Measurements from ENCODE around the gene TACC2.

Gene TACC2

DNA sequence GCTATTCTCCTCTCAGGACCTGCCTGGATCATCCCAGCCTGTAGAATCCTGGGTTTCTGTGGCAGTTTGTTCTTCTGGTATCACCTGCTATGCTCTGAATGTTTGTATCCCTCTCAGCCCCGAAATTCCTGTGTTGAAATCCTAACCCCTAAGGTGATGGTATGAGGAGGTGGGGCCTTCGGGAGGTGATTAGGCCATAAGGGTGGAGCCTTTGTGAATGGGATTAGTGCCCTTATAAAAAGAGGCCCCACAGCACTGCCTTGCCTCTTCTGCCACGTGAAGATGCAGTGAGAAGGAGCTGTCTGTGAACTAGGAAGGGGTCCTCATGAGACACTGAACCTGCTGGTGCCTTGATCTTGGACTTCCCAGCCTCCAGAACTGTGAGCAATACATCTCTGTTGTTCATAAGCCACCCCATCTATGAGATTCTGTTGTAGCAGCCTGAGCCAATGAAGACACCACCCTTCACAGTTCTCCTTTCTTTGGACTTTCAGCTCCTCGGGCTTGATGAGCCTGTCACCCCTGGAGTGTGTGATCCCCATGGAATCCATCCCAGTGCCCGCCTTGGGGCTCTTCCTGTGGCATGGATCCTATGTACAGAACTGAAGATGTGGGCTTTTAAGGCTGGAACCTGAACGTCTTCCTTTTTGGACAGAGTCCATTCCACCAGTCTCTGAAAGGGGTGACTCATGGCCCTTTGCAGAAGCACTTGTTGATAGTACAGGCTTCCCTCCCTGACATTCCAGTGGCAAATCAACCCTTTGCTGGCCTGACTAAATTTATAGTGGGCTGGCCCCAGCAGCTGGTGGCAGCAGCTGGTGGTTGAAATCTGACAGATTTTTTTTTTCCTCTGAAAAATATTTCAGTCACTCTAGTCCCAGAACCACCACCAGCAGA, 138.0 kb downstream of the TACC2 start:
- no peak for DNase-seq

DNA sequence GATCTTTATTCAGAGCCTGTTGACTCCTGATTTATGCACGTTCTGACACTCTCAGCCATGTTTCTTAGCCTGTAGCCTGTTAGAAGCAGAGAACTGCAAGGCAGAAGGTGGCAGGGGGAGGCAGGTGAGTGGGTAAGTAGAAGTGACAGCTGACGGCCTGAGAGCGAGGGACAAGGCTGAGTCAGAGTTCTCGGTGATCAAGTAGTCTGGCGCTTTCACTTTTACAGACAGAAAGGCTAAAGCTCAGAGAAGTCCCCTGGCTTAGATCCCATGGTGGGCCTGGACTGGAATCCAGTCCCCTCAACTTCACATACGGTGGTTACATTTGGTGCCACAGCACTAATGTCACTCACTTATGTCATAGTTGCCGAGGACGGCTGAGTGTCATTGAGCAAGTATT, 139.0 kb downstream of the TACC2 start:
- no peak for DNase-seq

GRCh38 chr10:122128357-122128756, 139.4 kb downstream of the TACC2 start:
- no peak for DNase-seq

GRCh38 chr10:122130474-122131110, 141.6 kb downstream of the TACC2 start:
- no peak for DNase-seq

DNA sequence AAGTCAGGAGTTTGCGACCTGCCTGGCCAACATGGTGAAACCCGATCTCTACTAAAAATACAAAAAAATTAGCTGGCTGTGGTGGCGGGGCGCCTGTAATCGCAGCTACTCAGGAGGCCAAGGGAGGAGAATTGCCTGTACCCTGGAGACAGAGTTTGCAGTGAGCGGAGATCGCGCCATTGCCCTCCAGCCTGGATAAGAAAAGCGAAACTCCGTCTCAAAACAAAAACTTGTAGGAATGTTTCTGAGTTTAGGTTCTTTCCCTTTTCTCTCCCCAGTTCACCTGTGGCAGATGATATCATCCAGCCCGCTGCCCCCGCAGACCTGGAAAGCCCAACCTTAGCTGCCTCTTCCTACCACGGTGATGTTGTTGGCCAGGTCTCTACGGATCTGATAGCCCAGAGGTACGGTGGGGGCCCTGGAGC, 143.4 kb downstream of the TACC2 start:
- DNase-seq: no peak

GRCh38 chr10:122132882-122133565, 144.1 kb downstream of the TACC2 start:
- no peak for DNase-seq

DNA sequence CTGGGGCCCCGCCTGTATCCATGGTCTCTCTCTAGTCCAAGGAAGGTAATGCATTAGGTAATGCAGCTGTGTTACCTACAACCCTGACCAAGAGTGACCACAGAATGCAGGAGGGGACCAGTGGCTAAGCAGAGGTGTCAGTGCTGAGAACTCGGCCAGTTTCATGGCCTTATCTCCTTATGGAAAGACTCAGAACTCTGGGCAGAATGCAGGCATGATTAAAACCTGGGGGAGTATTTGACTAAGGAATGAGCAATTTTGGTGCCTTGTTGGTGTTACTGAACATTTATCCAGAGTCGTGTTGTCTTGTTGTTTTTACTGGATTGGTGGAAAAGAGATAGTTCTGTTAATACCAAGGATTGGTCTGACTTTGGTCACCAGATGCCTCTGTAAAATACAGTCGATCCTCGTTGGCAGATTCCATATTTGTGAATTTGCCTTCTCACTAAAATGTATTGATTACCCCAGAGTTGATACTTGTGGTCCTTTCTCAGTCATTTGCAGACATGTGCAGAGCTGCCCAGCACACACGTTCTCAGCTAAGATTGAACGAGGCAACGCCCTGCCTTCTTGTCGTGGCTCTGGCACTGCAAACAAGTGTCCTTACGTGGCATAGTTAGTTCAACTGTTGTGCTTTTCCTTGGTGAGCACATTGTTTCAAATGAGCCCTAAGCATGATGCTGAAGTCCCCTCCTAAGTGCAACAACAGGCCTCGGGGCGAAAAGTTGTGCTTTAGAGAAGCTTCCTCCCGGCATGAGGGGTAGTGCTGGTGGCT, 146.5 kb downstream of the TACC2 start:
- DNase-seq: no peak

DNA sequence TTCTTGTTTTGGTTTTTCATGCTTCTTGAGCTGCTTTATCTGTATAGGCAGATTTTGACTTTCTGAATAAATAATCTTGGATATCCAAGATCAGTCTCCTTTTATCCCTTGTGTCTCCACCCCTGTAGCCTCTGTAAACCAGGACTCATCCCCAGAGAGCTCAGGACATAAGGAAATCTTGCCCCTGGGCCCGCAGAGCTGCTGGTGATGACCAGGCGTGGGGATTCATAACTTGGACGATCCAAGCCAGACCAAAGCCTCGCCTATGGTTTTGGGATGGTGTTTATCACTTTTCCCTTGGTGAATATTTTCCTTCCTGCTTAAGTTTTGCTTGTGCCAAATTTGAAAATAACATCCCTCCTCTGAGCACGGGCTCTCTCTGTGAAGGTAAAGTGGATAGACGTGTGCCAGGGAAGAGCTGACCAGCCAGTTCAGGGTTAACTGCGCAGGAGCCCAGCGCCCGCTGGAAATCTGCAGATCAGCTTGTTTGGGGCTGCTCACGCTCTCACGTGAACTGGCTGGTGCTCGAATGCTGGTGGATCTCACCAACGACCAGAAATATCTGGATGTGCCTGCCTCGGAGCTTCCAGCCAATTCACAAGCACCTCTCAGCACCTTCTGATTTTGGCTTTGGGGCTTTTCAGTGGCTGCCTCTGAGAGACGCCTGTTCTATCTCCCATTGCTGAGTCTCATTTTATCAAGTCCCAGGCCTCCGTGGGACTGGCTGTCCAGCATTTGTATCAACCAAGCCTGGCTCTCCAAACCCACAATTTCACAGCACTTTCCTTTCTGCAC, 150.1 kb downstream of the TACC2 start:
- no peak for DNase-seq

DNA sequence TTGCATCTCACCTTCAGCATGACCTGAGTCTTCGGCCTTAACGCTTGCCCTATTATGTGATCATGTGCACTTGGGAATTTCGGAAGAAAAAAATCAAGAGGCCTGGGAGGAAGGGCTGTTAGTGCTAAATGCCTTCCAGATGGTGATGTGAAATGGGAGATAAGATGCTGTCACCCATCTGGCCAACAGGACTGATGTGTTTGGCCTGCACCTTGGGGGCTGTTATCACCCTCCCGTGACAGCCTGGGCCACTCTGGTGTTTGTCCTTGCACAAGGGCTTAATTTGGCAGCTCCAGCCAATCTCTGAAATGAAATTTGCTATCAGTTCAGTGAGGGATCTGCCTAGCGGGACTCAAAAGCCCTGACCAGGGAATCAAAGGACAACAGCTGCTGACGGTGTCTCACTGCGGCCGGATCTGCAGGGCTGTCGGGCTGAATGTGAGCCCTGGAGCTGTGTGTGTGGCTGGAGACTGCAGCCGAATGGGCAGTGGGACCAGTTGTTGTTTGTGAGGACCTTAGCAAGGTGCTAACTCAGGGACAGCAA, 150.7 kb downstream of the TACC2 start:
- no peak for DNase-seq

DNA sequence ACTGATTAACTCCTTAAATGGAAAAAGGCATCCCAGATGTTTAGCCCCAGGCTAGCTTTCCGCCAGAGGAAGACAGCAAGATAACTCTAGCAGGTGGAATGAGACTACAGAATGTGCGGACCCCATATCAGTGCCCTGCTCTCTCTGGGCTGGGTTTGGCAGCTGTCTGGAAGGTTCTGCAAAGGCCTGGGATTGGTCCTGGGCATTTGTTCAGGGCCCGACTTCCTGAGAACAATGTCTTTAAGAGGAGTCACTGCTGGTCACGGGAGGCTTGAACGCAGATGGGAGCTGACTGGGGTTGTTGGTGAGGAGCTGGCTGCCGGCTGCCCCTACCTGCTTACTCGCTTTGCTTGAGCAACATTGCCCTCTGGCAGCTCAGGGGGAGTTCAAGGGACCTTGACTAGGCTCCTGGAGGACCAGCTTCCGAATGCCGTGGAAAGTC, 151.5 kb downstream of the TACC2 start:
- DNase-seq: no peak

GRCh38 chr10:122140941-122141623, 152.1 kb downstream of the TACC2 start:
- no peak for DNase-seq

DNA sequence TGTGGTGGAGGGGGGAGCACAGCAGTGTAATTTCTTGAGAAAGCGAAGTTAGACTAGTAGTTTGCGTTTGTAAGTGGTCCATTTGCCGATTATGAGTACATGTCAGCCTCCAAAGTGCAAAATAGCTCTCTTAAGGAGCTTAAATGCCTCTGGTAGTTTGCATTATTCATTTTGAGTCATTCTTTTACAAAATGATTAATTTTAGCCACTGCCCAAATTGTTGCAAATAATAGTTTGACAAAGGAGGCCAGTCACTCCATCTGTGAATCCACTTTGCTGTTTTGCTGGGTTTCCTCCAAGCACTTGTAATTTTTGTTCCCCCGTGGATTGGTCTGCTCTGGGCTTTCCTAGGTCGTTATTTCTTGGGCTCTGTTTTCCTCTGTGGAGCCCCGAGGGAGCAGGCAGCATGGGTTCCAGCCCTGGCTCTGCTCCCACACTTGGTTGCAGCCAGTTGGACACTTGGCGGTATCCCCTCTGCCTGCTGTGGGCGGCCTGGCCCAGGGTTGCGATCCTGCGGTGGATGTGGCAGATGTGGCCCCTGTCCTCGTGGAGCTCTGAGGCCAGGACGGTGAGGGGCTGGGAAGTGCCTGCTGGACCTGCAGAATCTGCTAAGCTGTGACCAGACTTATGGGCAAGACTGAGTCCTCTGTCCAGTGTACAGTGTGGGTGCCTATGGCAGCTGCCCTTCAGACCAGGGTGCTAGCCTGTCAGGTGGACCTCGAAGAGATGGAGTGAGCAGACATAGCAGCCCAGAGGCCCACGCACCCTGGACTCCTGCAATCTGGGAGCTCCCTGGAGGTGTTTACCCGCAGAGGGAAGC, 153.1 kb downstream of the TACC2 start:
- DNase-seq: no peak

GRCh38 chr10:122142641-122143237, 153.8 kb downstream of the TACC2 start:
- DNase-seq: no peak

DNA sequence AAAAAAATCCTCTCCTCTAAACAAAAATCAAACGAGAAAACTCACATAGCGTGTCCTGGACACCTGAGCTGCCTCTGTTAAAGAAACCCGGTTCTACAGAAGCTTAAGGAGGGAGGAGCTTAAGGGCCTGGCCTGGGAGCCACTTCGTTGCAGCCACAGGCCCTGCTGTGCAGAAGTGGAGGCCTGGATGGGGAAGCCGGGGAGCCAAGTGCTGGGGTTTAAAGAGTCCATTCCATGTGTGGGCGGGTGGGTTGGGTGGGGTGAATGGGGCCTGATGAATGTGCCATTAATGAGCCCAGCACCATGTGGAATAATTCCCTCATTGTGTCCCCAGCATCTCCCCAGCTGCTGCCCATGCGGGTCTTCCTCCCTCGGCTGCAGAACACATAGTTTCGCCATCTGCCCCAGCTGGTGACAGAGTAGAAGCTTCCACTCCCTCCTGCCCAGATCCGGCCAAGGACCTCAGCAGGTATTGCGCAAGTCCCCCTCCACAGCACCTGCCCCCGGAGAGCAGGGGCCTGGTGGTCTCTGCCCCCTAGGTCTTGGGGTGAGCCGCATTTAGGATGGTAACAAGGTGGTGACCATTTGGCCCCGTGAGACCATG, 154.4 kb downstream of the TACC2 start:
- no peak for DNase-seq

- no peak for DNase-seq
These were observed 155.2 kb downstream of the TACC2 start for GRCh38 chr10:122144199-122144598.

DNA sequence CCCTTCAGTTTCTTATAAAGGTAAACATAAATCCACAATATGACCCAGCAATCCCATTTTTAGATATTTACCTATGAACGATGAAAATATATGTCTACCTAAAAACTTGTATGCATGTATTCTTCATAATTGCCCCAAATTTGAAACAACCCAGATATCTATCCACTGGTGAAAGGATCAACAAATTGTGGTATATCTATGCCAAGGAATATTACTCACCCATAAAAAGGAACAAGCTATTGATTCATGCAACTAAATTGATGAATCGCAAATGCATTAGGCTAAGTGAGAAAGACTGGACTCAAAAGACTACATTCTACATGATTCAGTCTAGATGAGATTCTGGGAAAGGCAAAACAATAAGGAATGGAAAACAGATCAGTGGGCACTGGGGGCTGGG, 156.2 kb downstream of the TACC2 start:
- DNase-seq: no peak

- no peak for DNase-seq
These were observed 158.7 kb downstream of the TACC2 start for GRCh38 chr10:122147663-122148062.

- DNase-seq: no peak
These were observed 160.1 kb downstream of the TACC2 start for GRCh38 chr10:122148876-122149560.

Data from NCI-H2107 (cell line).